Activated CD8-positive, alpha-beta memory T cell treated with anti-CD3 and anti-CD28 coated beads for 1 hour (primary cell): ENCODE results near the gene SLC12A2.

Experiments used
- DNase-seq, 2 donors: peaks; one replicate each; pipeline ENCODE4 v3.0.0-alpha.2; 2020; ENCODE audit warnings: low read depth in 1 of 2; ENCODE audit errors: extremely low read depth in 1 of 2

SLC12A2 gene

GRCh38 chr5:128083033-128083810, at the start of gene SLC12A2:
Gene SLC12A2, plus strand, starts transcription at chr5:128083766. Its CDS starts 189 bp downstream, at chr5:128083955.
- DNase-seq = peak; percentile 81 to 84

DNA sequence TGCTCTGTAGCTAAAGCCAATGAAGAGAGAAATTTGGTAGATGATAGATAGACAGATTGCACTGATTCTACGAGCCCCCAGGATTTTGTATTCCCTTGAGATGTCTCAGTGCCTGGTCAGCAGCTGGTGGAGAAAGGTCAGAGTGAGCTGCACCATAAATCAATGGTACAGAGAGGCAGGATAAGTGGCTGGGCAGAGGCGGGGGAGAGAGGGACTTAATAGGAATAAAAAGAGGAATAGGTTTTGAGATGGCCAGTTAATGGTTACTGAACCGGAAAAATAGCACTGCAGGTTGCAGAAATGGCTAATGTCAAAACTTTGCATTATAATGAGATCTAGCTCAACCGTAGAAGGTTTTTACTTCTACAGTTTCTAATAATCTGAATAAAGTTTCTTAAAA, 47.9 kb upstream of the SLC12A2 start:
- no peak for DNase-seq

DNA sequence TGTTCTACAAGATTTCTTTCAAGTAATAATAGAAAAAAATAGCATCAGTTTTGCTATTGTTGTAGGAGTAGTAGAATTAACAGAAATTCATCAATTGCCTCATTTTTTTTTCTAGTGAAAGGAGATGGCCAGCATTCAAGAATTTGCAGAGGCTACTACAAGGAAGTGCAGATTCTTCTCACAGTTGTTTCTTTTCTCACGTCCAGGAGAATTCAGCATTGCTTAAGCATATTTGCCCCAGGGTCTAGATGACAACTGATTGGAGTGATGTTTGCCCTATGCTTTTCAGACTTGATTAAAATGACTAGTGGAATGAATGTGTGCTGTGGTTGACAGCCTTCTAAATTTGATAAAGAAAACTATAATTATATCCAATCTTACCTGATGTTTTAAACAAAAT, 46.6 kb upstream of the SLC12A2 start:
- no peak for DNase-seq

DNA sequence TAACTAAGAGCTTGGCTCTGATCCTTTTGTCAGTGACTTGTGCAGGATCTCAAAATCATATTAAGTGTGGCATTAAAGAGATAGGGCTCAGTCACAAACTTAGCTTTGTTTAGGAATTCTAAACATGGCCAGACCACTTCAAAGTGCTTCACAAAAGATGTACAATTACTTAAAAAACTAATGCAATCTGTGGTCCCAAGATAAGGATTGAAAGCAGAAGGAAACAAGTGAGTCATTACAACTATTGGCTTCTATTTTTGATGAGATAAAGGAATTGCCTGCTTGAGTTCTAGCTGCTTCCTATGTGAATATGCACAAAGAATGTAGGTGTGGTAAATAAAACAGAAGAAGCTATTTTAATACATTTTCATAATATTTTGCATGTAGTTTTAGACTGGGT, 44.9 kb upstream of the SLC12A2 start:
- no peak for DNase-seq

- no peak for DNase-seq
Observed at GRCh38 chr5:128040927-128041326, 42.6 kb upstream of the SLC12A2 start.

DNA sequence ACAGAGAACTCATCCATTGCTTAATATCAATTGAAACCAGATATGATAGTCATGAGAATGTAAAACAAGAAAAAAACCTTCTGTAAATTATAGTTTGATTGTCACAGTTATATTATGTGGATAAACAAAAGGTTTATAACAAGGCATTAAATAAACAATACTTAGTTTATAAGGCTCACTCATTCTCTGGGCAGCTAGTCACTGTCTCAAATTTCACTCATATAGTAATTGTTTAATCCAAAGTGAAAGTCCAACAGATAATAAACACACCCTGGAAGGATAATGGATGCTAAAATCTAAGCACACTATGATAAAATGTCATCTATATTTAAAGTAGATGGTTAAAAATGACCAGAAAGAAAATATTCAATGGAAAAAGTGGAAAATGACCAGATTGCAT, 30.8 kb upstream of the SLC12A2 start:
- no peak for DNase-seq

GRCh38 chr5:128053291-128053954, 30.1 kb upstream of the SLC12A2 start:
- DNase-seq = no peak

DNA sequence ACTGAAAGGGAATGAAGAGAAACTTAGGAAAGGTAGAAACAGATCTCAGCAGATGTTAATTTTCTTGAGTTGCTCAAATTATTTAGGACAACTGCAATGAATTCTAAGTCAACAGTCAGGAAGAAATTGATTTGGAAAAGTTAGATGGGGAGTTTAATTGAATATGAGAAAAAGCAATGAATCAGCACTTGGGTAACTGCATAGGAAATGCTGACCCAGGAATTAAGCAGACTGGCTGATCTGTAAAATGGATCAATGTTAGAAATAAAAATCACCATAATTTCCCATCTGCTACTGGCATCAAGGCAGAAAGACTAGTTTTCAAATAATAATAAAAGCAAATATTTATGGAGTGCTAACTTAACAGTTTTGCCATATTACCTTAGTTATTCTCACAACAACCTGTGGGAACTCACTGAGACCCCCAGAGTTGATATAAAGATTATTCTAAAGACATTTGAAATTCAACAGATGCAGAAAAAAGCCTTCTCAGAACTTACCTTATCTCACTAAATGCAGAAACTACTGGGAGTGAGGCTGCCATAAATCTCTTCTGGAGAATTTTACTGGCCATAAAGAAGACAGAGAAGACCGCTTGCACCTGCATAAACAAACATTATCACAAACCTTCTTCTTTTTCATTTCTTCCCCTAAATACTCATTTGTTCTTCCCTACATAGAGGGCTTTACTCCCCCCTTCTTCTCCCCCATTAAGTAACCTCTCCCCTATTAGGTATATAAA, 22.8 kb upstream of the SLC12A2 start:
- DNase-seq = no peak

DNA sequence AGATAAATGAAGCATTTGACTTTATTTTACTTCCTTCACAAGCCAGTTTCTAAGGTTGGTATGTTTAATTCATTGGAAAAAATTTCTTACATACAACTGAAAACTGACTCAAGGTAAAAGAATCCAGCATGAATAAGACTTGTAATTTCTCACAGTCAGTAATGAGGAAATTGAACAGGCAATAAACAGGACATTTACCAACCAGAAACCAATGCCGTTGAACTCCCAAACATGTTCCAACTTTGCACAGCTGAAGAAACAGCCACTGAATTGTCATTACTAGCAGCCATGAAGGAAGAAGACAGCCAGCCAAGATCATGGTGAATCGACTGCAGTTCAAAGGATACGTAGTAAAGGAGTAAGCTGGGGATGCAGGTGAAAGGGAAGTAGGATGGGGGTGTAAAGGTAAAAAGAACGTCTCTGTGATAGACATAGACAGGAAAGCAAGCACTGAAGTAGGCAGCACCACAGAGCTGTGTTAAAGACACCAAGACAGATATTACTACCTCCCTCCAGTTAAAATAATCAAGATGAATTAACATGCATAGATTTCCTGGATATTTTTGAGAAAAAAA, 21.3 kb upstream of the SLC12A2 start:
- DNase-seq = no peak

- DNase-seq = no peak
Observed at GRCh38 chr5:128074171-128074570, 9.4 kb upstream of the SLC12A2 start.

DNA sequence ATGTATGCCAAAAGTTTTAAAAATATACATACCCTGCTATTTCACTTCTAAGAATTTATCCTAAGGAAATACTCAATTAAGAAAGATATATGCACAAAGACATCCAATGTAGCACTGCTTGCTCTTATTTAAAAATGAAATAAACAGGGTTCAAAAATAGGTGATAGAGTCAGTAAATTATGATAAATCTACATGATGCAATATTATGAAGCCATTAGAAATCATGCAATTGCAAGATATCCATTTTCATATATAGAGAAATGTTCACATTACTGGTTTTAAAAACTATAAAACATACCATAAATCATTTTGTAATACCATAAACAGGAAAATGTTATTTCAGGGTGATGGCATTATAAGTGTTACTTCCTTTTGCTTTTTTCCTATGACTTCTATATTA, 8.6 kb upstream of the SLC12A2 start:
- no peak for DNase-seq

- no peak for DNase-seq
Observed at GRCh38 chr5:128077526-128077925, 6.0 kb upstream of the SLC12A2 start.

- no peak for DNase-seq
Observed at GRCh38 chr5:128081111-128081851, 2.3 kb upstream of the SLC12A2 start.

- no peak for DNase-seq
Observed at GRCh38 chr5:128082551-128083032, 974 bp upstream of the SLC12A2 start.

DNA sequence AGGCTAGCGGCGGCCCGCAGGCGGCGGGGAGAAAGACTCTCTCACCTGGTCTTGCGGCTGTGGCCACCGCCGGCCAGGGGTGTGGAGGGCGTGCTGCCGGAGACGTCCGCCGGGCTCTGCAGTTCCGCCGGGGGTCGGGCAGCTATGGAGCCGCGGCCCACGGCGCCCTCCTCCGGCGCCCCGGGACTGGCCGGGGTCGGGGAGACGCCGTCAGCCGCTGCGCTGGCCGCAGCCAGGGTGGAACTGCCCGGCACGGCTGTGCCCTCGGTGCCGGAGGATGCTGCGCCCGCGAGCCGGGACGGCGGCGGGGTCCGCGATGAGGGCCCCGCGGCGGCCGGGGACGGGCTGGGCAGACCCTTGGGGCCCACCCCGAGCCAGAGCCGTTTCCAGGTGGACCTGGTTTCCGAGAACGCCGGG, 253 bp downstream of the SLC12A2 start:
- peak in 1 of 2 donors; percentile 8 for DNase-seq

- DNase-seq = peak in 1 of 2 donors; percentile 21
Observed at GRCh38 chr5:128084228-128085167, 932 bp downstream of the SLC12A2 start.

DNA sequence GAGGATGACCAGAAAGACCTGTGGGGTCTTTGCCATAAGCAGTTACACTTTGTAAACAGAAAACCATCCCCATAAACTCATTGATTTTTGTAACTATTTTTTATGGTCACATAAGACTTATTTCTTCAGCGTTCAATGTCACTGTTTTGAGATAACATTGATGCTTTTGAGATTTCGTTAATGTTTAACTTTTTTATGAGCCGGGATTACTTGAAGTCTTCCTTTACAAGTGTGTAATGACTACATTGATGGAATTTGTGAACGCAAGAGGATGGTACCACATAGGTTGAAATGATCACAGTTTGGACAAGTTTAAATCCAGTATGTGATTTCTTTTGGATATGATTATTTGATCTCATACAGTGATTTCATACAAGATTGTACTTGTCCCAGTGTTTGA, 1.8 kb downstream of the SLC12A2 start:
- no peak for DNase-seq

- DNase-seq = no peak
Observed at GRCh38 chr5:128091579-128091978, 8.0 kb downstream of the SLC12A2 start.

- DNase-seq = no peak
Observed at GRCh38 chr5:128092144-128092543, 8.6 kb downstream of the SLC12A2 start.
